SU-DHL-6 (cell line): ENCODE results near the gene CHRND.

Source experiments
- EZH2phosphoT487 ChIP-seq: fragments of 200-600 bp; sonication (generic), shearing (Covaris generic); conservative IDR thresholded peaks from 2 replicates; pipeline ENCODE4 v1.6.1; 2018; ENCODE audit warnings: mild to moderate bottlenecking, antibody characterized with exemption, low read length, moderate library complexity, mixed read lengths
- TF ChIP-seq, protein P1 (sequence below): fragments of 200-600 bp; sonication (generic); IDR thresholded peaks from one replicate; pipeline ENCODE4 v1.5.1; 2017; ENCODE audit warnings: antibody characterized with exemption, mild to moderate bottlenecking, low read length, moderate library complexity; ENCODE audit not compliant: insufficient read depth, poor library complexity, severe bottlenecking

DNA sequence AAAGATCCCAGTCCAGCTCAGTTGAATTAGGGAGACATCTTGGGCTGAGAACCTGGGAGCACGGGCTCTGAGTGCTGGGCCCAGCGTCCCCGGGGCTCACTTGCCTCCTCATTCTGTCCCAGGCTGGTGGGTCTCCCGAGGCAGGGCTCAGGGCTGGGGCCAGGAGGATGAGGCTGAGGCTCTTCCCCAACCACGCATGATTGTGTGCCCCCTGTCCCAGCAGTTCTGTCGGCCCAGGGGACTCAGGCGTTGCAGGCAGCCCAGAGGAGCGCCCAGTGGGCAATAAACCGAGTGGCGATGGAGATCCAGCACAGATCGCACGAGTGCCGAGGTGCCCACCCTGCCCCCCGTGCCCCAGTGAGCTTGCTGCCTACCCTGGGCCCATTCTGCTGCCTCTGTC lies 4.9 kb upstream of the CHRND start:
- TF ChIP-seq, protein P1, sequence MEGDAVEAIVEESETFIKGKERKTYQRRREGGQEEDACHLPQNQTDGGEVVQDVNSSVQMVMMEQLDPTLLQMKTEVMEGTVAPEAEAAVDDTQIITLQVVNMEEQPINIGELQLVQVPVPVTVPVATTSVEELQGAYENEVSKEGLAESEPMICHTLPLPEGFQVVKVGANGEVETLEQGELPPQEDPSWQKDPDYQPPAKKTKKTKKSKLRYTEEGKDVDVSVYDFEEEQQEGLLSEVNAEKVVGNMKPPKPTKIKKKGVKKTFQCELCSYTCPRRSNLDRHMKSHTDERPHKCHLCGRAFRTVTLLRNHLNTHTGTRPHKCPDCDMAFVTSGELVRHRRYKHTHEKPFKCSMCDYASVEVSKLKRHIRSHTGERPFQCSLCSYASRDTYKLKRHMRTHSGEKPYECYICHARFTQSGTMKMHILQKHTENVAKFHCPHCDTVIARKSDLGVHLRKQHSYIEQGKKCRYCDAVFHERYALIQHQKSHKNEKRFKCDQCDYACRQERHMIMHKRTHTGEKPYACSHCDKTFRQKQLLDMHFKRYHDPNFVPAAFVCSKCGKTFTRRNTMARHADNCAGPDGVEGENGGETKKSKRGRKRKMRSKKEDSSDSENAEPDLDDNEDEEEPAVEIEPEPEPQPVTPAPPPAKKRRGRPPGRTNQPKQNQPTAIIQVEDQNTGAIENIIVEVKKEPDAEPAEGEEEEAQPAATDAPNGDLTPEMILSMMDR, result no peak
- no peak for TF ChIP-seq EZH2phosphoT487
